Vagina (tissue), 2 donors: ENCODE data around the gene MED12L.

Experiments
- POLR2A ChIP-seq, 2 donors: fragments of 450-650 bp; IDR thresholded peaks; one replicate each; pipeline ENCODE4 v1.6.1; 2017; ENCODE audit warnings: antibody characterized with exemption in 2 of 2, mild to moderate bottlenecking in 2 of 2, moderate library complexity in 2 of 2
- TF ChIP-seq, protein P1 (sequence below), 3 experiments: fragments of 450-650 bp in 2 of 3; fragments of 200-600 bp in 1 of 3; sonication (generic) in 1 of 3; IDR thresholded peaks; one replicate each; pipeline ENCODE4 v1.5.1; 2017 to 2019; ENCODE audit warnings: antibody characterized with exemption in 3 of 3, mild to moderate bottlenecking in 2 of 3, moderate library complexity in 2 of 3

DNA sequence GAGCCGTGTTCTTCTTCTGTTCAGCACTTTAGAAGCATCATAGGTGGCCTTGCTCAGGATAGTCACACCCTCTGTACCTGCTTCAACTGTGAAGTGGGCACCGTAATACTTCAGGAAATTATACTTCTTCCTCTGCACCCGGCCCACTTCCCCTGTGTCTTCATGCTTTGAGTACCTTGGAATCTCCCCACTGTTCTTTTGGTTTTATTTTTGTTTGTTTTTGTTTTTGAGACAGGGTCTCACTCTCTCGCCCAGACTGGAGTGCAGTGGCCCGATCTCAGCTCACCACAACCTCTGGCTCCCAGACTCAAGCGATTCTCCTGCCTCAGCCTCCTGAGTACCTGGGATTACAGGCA lies 191.2 kb downstream of the MED12L start:
- no peak for TF ChIP-seq POLR2A (IDR thresholded peaks at IDR 0.05)
- TF ChIP-seq, protein P1, sequence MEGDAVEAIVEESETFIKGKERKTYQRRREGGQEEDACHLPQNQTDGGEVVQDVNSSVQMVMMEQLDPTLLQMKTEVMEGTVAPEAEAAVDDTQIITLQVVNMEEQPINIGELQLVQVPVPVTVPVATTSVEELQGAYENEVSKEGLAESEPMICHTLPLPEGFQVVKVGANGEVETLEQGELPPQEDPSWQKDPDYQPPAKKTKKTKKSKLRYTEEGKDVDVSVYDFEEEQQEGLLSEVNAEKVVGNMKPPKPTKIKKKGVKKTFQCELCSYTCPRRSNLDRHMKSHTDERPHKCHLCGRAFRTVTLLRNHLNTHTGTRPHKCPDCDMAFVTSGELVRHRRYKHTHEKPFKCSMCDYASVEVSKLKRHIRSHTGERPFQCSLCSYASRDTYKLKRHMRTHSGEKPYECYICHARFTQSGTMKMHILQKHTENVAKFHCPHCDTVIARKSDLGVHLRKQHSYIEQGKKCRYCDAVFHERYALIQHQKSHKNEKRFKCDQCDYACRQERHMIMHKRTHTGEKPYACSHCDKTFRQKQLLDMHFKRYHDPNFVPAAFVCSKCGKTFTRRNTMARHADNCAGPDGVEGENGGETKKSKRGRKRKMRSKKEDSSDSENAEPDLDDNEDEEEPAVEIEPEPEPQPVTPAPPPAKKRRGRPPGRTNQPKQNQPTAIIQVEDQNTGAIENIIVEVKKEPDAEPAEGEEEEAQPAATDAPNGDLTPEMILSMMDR (IDR thresholded peaks at IDR 0.05): no peak
